ENCODE results near the gene KIF2C.
"Not testable (repeated sequence)": the region's sequence is repeated elsewhere in the genome, so short reads cannot be mapped to it uniquely, and the experiment has no call there.

The KIF2C gene

DNA sequence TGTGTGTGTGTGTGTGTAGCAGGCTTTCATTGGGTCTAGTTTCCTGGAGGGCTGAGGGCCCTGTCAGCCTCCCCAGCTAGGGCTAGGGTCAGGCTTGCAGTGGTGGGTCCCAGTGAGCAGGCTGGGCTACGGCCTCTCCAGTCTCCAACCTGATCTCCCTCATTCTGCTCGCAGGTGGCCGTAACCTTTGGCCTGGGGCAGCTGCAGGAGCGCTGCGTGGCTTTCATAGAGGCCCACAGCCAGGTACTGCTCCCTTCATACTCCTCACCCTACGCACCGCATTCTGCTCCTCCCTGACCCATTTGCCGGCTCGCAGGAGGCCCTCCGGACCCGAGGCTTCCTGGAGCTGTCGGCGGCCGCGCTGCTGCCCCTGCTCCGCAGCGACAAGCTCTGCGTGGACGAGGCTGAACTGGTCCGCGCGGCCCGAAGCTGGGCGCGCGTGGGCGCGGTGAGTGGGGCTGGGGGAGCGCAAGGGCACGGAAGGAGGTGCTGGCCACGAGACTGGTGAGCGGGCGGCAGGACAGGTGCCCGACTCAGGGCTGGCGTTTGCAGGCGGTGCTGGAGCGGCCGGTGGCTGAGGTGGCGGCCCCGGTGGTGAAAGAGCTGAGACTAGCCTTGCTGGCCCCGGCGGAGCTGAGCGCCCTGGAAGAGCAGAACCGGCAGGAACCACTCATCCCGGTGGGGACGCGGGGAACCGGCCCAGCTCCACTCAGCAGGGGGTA lies 73.3 kb downstream of the KIF2C start:
- DNase-seq (ENCODE audit: low spot score): no peak

DNA sequence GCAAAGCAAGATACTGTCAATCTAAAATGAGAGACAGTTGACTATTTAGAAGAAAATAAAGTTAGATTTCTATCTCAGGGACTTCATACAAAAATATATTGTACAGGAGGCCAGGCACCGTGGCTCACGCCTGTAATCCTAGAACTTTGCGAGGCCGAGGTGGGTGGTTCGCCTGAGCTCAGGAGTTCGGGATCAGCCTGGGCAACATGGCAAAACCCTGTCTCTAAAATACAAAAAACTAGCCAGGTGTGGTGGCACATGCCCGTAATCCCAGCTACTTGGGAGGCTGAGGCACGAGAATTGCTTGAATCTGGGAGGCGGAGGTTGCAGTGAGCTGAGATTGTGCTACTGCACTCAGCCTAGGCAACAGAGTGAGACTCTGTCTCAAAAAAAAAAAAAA lies 76.3 kb downstream of the KIF2C start:
- DNase-seq (ENCODE audit: low spot score): not testable (repeated sequence)

DNA sequence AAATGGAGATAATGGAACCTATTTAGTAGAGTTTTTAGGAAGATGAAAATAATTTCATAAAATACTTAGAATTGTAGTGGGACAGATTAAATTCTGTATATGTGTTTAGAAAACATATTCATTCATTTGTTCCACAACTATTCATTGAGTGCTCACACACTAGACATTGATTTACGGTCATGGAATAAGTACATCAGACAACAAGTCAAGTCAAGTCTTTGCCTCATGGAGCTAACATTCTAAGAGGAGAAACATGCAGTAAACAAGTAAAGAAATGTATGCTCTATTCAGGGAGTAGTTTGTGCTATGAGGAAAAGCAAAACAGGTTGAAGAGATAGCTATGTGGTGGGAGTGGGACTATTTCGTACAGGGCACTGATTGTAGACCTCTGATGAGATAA lies 77.7 kb downstream of the KIF2C start:
- DNase-seq (ENCODE audit: low spot score): no peak

Data from HuH-7 (cell line).